Activated CD4-positive, alpha-beta T cell treated with anti-CD3 and anti-CD28 coated beads, Interleukin-2, Interleukin-4, amounts not matched to agents 100 ng/mL and 50 ng/mL, durations not matched to agents 16 hours and 8 hours (primary cell): ENCODE measurements around the gene MTNR1A.
A peak's percentile ranks its signal among the peaks of the same experiment; 100 is the strongest.

Experiments
- DNase-seq: peaks from one replicate; pipeline ENCODE4 v3.0.0-alpha.2; 2020; ENCODE audit warnings: low spot score

MTNR1A gene

DNA sequence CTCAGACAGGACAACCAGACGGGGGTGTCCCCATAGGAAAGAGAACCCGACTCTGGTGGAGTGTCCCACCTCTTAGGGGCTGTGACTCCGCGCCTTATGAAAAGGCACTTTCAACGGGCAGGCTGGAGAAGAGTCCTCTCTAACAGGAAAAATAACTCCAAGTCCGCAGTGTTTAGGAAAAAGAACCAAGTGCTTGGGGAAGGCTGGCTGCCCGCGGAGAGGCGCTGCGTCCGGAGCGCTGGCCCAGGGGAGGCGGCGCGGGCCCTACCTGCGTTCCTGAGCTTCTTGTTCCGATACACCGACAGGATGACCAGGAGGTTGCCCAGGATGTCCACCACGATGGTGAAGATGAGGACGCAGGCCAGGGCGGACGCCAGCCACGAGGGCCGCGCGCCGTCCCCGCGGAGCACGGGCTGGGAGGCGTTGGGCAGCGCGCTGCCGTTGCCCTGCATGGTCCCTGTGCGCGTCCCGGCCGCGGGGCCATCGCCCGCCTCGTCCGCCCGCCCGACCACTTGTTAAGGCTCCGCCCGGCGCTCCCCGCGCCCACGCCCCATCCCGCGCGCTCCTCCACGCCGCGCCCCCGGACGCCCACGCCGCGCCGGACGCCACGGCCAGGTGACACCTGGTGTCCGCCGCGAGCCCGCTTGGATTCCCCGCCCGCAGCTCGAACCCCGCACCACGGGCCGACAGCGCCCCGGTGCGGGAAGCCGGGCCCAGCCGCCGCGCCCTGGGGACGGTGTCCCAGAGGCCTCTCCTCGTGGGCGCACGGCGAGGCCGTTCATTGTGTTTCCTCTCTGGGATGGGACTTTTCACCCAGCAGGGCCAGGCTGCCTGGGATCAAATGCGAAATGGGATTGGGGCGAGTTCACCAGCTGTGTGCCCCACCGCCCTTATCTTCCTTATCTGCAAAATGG lies at the start of gene MTNR1A:
Gene MTNR1A (minus strand): TSS at position 654 of the 914 bp plus-strand sequence. CDS start 202 bp downstream, at position 452.
- no peak for DNase-seq

- DNase-seq = no peak
These were observed 48.9 kb upstream of the MTNR1A start for GRCh38 chr4:186604124-186604807.

- no peak for DNase-seq
These were observed 47.6 kb upstream of the MTNR1A start for GRCh38 chr4:186602978-186603377.

GRCh38 chr4:186599483-186599882 lies 44.1 kb upstream of the MTNR1A start:
- no peak for DNase-seq

- DNase-seq = no peak
These were observed 43.3 kb upstream of the MTNR1A start for GRCh38 chr4:186598686-186599085.

DNA sequence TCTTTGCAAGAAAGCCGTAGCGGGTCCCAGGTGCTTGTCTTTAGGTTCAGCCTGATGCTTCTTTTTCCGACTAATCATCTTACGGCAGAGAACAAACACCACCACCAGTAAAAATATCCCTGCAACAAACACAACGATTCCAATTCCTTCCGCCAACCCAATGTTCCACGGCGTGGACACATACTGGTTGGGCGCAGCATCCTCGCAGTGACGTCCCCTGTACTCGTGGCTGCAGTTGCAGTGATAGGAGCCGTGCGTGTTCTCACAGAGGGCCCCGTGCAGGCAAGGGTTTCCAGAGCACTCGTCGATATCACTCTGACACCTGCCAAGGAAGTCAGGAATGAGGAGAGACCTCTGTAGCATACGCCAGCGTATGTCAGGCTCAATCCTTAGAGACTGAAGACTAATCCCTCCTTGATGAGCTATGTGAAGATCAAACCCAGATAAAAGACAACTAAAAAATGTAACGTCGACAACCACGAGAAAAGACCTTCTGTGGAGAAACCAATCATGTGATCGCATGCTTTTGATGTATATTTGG lies 41.6 kb upstream of the MTNR1A start:
- DNase-seq = no peak

DNA sequence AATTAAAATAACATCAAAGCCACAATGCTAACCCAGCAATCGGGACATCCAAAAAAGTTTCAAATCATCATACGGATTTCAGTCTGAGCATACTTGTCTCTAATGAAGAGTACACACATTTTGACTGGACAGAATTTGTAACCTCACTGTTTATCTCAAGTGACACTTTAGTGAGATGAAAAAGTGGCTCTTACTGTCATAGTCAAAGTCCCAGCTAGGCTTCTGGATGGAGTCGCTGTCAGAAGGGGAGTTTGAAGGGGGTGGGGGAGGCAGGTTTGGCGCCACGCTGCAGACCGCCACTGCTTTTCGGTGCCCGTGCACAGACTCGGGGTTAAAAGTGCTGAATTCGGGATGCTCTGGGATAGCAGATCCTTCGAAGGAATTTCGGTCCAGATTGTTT lies 41.0 kb upstream of the MTNR1A start:
- DNase-seq = no peak

- no peak for DNase-seq
These were observed 38.2 kb upstream of the MTNR1A start for GRCh38 chr4:186593587-186593973.

DNA sequence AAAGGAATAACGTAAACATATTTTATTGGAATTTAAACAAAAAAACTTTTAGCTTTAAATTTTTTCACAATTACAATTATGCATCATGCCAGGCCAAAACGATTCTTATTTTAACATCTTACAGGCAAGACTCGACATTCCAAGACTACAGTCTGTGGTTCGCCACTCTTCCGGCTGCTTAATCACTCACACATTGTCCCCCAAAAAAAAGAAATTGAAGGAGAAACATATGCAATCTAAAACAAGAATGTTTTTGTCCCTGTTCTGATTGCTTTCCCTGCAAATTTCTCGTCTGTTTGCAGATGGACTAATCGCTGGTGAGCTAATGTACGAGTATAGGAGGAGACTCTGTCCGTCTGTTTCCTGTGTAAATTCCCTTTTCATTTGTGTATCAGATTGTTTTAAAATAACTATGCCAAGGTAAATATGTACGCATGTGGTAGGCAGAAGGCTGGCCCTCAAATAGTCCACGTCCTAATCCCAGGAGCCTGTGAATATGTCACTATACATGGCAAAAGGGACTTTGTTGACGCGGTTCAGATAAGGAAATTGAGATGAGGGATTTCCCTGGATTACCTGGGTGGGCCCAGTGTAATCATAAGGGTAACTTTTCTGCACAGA lies 37.7 kb upstream of the MTNR1A start:
- no peak for DNase-seq

GRCh38 chr4:186592445-186592844 lies 37.1 kb upstream of the MTNR1A start:
- no peak for DNase-seq

DNA sequence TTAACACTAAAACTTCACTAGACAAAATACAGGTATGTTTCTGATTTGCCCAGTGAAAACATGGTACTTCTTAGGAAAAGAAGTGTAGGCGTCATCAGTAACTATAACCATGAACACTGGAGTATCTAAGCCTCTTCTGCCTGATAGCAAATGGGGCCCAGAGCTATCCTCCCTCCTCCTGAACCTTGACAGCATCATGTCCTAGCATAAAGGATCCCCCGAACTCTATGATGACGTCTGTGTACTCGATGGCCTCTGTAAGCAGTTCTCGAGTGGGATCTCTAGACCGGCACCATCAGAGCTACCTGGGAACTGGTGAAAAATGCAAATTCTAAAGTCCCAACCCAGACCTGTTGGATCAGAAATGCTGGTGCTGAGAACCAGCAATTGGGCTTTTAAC lies 36.3 kb upstream of the MTNR1A start:
- no peak for DNase-seq

- DNase-seq = no peak
These were observed 33.1 kb upstream of the MTNR1A start for GRCh38 chr4:186588503-186588902.

DNA sequence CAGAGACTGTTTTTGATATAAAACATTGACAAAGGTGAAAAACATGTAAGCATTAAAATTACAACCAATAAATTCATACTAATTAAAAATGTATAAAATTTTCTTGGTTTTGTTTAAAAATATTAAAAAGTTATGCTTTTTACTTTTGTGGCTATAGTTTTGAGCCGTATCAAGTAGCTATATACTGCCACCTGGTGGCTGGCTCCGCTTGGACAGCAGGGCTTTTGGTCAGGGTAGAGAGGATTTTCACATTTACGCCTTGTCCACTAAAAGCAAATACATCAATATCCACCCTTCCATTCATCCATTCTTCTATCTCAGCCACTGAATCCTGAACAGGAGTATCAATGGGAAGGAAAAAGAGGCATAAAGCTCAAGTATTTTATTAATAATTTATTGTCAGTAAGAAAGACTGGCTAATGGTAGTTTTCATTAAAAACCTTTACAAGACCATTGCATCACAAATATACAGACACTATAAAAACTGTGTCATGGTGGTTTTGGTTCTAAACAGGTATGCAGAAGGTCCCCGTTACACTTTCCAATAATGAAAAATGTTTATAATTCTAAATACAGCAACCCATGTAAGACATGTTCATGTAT lies 32.1 kb upstream of the MTNR1A start:
- DNase-seq = peak; percentile 39

- DNase-seq = no peak
These were observed 30.8 kb upstream of the MTNR1A start for GRCh38 chr4:186586205-186586604.

DNA sequence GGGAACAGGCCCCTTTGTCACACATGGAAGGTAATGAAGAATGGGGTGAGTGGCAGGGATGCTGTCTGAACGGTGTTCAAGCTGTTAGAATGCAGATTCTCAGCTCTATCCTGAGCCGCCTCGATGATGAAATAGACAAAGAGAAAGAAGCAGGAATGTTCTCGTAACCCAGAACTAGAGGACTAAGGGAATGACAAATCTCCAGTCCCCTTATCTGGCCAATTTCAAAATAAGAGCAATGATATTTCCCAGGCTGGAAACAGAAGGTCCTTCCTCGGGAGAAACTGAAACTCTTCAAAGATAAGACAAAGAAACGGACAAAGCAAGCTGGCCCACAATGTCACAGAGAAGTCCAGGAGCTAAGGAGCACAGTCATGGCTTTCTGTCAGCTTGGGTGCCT lies 29.5 kb upstream of the MTNR1A start:
- no peak for DNase-seq

DNA sequence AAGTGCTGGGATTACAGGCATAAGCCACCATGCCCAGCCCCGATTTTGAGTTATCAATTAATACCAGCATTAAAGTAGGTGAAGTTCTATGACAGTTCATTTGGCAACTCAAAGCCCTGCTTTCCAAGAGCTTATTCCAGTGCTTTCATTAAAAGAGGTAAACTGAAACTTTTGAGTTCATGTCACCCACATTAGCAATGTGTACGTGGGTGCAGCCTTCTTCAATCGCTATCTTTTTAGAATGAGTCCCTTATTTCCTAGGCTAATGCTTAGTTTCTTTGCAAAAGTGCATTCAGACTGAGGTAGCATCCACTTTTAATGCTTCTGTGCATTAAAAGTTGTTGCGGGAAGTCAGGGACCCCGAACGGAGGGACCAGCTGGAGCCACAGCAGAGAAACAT lies 26.1 kb upstream of the MTNR1A start:
- DNase-seq = no peak

DNA sequence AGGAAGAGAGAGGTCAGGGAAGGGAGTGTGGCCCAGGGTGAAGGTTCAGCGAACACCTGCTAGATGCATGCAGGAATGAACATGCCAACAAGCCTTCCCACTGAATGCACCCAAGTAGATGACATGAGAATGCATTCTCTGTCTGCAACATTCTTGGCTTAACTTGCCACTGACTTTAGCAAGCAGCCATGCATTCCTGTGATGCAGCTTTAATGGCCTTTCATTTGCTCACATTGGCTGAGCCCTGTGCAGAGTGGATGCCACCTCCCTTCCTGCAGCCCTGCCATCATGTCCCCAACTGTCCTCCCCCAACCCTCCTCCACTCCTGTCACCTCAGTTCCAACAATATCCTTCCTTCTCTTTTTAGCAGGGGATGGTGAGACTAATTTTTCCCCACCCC lies 25.3 kb upstream of the MTNR1A start:
- DNase-seq = no peak

GRCh38 chr4:186570193-186570996 lies 15.0 kb upstream of the MTNR1A start:
- DNase-seq = no peak

DNA sequence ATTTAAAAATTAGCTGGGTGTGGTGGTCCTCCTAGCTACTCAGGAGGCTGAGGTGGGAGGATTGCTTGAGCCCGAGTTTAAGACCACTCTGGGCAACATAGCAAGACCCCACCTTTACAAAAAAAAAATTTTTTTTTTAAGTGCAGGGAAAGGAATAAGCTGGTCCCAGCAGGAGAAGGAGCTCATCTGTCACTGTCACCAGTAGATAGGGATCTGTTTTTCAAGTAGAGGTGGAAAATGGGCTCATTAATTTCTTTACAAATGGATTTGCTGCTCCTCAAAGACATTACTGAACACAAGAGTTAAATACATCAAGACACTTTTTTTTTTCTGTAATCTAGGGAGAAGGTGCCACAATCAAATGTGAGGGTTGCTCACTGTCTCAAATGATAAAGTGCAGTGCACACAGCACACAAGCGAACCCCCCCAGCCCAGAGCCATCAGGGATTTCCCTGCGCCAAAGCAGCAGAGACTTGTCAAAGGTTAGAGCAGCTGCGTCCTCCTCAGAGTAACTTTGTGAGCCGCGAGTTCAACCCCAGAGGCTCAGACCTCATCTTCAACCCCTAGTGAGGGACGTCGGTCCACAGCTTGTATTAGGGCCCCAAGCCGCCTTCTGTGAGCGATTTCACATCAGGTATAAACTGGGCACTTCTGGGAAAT lies 14.3 kb upstream of the MTNR1A start:
- no peak for DNase-seq

DNA sequence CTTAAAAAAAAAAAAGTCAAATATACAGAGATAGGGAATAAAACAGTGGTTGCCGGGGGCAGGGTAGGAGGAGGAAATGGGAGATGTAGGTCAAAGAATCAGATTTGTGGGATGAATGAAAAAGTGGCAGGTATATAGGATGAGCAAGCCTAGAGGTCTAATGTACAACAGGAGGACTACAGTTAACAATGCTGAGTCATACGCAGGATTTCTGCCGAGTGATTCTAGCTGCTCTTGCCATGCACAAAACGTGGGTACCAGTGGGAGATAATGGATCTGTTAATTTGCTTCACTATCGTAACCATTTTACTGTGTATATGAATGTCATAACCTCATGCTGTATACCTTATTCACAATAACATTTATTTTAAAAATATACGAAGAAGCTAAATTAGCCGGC lies 10.7 kb upstream of the MTNR1A start:
- no peak for DNase-seq

GRCh38 chr4:186563761-186564160 lies 8.4 kb upstream of the MTNR1A start:
- DNase-seq = no peak
